ENCODE measurements around the gene SLC8B1. TPM values are rescaled to one million over a fixed set of nuclear protein-coding genes. Genes with fewer than 3 reads are reported as not detected.

Gene SLC8B1
- total and polyA plus RNA-seq, 9 of the 15 experiments (the other 6 are each of a cell fraction or from before 2014, with no cell fraction given): 0.86 to 34.1 (median 18.5) TPM

GRCh38 chr12:113314121-113314529 is 20.8 kb downstream of the SLC8B1 start (continued):
- no peak for TF ChIP-seq KLF1 (tag; IDR thresholded peaks at IDR 0.05)
- no peak for TF ChIP-seq KLF10 (CRISPR knock-in tag; IDR thresholded peaks at IDR 0.05)
- TF ChIP-seq U2AF2 (optimal IDR thresholded peaks at IDR 0.05; ENCODE audit: low read depth, low read length): no peak
- TF ChIP-seq ADNP (tag; IDR thresholded peaks at IDR 0.05): peak; percentile 91
- peak; percentile 85 for TF ChIP-seq ARID1B (IDR thresholded peaks at IDR 0.05)
- TF ChIP-seq SRSF9 (IDR thresholded peaks at IDR 0.05; ENCODE audit: borderline replicate concordance, low read depth, low read length): no peak
- no peak for TF ChIP-seq ZNF436 (CRISPR knock-in tag; IDR thresholded peaks at IDR 0.05)
- TF ChIP-seq, protein P1, sequence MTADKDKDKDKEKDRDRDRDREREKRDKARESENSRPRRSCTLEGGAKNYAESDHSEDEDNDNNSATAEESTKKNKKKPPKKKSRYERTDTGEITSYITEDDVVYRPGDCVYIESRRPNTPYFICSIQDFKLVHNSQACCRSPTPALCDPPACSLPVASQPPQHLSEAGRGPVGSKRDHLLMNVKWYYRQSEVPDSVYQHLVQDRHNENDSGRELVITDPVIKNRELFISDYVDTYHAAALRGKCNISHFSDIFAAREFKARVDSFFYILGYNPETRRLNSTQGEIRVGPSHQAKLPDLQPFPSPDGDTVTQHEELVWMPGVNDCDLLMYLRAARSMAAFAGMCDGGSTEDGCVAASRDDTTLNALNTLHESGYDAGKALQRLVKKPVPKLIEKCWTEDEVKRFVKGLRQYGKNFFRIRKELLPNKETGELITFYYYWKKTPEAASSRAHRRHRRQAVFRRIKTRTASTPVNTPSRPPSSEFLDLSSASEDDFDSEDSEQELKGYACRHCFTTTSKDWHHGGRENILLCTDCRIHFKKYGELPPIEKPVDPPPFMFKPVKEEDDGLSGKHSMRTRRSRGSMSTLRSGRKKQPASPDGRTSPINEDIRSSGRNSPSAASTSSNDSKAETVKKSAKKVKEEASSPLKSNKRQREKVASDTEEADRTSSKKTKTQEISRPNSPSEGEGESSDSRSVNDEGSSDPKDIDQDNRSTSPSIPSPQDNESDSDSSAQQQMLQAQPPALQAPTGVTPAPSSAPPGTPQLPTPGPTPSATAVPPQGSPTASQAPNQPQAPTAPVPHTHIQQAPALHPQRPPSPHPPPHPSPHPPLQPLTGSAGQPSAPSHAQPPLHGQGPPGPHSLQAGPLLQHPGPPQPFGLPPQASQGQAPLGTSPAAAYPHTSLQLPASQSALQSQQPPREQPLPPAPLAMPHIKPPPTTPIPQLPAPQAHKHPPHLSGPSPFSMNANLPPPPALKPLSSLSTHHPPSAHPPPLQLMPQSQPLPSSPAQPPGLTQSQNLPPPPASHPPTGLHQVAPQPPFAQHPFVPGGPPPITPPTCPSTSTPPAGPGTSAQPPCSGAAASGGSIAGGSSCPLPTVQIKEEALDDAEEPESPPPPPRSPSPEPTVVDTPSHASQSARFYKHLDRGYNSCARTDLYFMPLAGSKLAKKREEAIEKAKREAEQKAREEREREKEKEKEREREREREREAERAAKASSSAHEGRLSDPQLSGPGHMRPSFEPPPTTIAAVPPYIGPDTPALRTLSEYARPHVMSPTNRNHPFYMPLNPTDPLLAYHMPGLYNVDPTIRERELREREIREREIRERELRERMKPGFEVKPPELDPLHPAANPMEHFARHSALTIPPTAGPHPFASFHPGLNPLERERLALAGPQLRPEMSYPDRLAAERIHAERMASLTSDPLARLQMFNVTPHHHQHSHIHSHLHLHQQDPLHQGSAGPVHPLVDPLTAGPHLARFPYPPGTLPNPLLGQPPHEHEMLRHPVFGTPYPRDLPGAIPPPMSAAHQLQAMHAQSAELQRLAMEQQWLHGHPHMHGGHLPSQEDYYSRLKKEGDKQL (CRISPR knock-in tag; IDR thresholded peaks at IDR 0.05; ENCODE audit: borderline replicate concordance): no peak
- TF ChIP-seq MAFK (IDR thresholded peaks at IDR 0.05; ENCODE audit: low read length): no peak
- TF ChIP-seq ZBED1 (IDR thresholded peaks at IDR 0.05): no peak
- TF ChIP-seq RBM17 (IDR thresholded peaks at IDR 0.05; ENCODE audit: borderline replicate concordance, low read depth, low read length): no peak
- no peak for TF ChIP-seq ZNF354B (CRISPR knock-in tag; IDR thresholded peaks at IDR 0.05)
- TF ChIP-seq SRSF1 (IDR thresholded peaks at IDR 0.05; ENCODE audit: low read depth, low read length): no peak
- TF ChIP-seq, protein P2, sequence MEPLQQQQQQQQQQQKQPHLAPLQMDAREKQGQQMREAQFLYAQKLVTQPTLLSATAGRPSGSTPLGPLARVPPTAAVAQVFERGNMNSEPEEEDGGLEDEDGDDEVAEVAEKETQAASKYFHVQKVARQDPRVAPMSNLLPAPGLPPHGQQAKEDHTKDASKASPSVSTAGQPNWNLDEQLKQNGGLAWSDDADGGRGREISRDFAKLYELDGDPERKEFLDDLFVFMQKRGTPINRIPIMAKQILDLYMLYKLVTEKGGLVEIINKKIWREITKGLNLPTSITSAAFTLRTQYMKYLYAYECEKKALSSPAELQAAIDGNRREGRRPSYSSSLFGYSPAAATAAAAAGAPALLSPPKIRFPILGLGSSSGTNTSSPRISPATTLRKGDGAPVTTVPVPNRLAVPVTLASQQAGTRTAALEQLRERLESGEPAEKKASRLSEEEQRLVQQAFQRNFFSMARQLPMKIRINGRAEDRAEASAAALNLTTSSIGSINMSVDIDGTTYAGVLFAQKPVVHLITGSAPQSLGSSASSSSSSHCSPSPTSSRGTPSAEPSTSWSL (CRISPR knock-in tag; IDR thresholded peaks at IDR 0.05; ENCODE audit: borderline replicate concordance): no peak
- TF ChIP-seq PURB (CRISPR knock-in tag; IDR thresholded peaks at IDR 0.05; ENCODE audit: low read depth): no peak
- no peak for TF ChIP-seq STAG1 (CRISPR knock-in tag; IDR thresholded peaks at IDR 0.05; ENCODE audit: borderline replicate concordance)
- peak; percentile 70 for TF ChIP-seq CTBP1 (IDR thresholded peaks at IDR 0.05; ENCODE audit: borderline replicate concordance)
- no peak for TF ChIP-seq ZKSCAN8 (CRISPR knock-in tag; IDR thresholded peaks at IDR 0.05)
- TF ChIP-seq, protein P3, sequence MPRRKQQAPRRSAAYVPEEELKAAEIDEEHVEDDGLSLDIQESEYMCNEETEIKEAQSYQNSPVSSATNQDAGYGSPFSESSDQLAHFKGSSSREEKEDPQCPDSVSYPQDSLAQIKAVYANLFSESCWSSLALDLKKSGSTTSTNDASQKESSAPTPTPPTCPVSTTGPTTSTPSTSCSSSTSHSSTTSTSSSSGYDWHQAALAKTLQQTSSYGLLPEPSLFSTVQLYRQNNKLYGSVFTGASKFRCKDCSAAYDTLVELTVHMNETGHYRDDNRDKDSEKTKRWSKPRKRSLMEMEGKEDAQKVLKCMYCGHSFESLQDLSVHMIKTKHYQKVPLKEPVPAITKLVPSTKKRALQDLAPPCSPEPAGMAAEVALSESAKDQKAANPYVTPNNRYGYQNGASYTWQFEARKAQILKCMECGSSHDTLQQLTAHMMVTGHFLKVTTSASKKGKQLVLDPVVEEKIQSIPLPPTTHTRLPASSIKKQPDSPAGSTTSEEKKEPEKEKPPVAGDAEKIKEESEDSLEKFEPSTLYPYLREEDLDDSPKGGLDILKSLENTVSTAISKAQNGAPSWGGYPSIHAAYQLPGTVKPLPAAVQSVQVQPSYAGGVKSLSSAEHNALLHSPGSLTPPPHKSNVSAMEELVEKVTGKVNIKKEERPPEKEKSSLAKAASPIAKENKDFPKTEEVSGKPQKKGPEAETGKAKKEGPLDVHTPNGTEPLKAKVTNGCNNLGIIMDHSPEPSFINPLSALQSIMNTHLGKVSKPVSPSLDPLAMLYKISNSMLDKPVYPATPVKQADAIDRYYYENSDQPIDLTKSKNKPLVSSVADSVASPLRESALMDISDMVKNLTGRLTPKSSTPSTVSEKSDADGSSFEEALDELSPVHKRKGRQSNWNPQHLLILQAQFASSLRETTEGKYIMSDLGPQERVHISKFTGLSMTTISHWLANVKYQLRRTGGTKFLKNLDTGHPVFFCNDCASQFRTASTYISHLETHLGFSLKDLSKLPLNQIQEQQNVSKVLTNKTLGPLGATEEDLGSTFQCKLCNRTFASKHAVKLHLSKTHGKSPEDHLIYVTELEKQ (CRISPR knock-in tag; IDR thresholded peaks at IDR 0.05): no peak
- no peak for TF ChIP-seq EHMT2 (IDR thresholded peaks at IDR 0.05)
- peak; percentile 96 for TF ChIP-seq BCOR (IDR thresholded peaks at IDR 0.05)
- peak; percentile 62; the same call in 1 of the 2 replicates for TF ChIP-seq TCF3 (CRISPR knock-in tag; IDR thresholded peaks at IDR 0.05)

Data from K562 (cell line).